H9 (cell line): Measurements from ENCODE around the gene P2RY4. TPM values are rescaled to one million over a fixed set of nuclear protein-coding genes. Genes with fewer than 3 reads are reported as not detected.
"Not testable (repeated sequence)": the region's sequence is repeated elsewhere in the genome, so short reads cannot be mapped to it uniquely, and the experiment has no call there.

Experiments
- DNase-seq: peaks from one replicate; pipeline ENCODE4 v3.0.0-alpha.2; 2017
- H2AFZ ChIP-seq: one replicate; pipeline ENCODE4 v1.6.1; 2013; ENCODE audit warnings: mild to moderate bottlenecking, low read length, control low read depth, moderate library complexity
- H2AK5ac ChIP-seq: 2 replicates; pipeline ENCODE4 v1.6.1; 2013; ENCODE audit warnings: low read length, control low read depth, mixed read lengths; ENCODE audit not compliant: insufficient read length
- H2BK120ac ChIP-seq: one replicate; pipeline ENCODE4 v1.6.1; 2013; ENCODE audit warnings: low read depth, mild to moderate bottlenecking, low read length, control low read depth, inconsistent platforms; ENCODE audit not compliant: poor library complexity, severe bottlenecking
- H2BK12ac ChIP-seq: 2 replicates; pipeline ENCODE4 v1.6.1; 2013; ENCODE audit warnings: low read length, control low read depth, mixed read lengths, low read depth; ENCODE audit not compliant: insufficient read length
- H2BK15ac ChIP-seq: 2 replicates; pipeline ENCODE4 v1.6.1; 2013; ENCODE audit warnings: low read depth, low read length, control low read depth
- H2BK20ac ChIP-seq: one replicate; pipeline ENCODE4 v1.6.1; 2013; ENCODE audit warnings: low read depth, mild to moderate bottlenecking, low read length, control low read depth, inconsistent platforms; ENCODE audit not compliant: poor library complexity, severe bottlenecking
- H2BK5ac ChIP-seq: 2 replicates; pipeline ENCODE4 v1.6.1; 2013; ENCODE audit warnings: low read length, control low read depth, mixed read lengths; ENCODE audit not compliant: insufficient read length
- H3K14ac ChIP-seq: 2 replicates; pipeline ENCODE4 v1.6.1; 2013; ENCODE audit warnings: low read length, control low read depth; ENCODE audit not compliant: insufficient read depth
- H3K18ac ChIP-seq: 2 replicates; pipeline ENCODE4 v1.6.1; 2013; ENCODE audit warnings: low read depth, mild to moderate bottlenecking, mixed read lengths, low read length, control low read depth; ENCODE audit not compliant: insufficient read length
- H3K23ac ChIP-seq: 2 replicates; pipeline ENCODE4 v1.6.1; 2013; ENCODE audit warnings: low read length, control low read depth, mixed read lengths, low read depth; ENCODE audit not compliant: insufficient read length
- H3K23me2 ChIP-seq: 2 replicates; pipeline ENCODE4 v1.6.1; 2013; ENCODE audit warnings: low read depth, mild to moderate bottlenecking, mixed read lengths, low read length, control low read depth; ENCODE audit not compliant: insufficient read length, poor library complexity, severe bottlenecking
- H3K27ac ChIP-seq: 2 replicates; pipeline ENCODE4 v1.5.1; 2013; ENCODE audit warnings: low read length, control low read depth, mixed read lengths, low read depth; ENCODE audit not compliant: insufficient read length
- H3K27me3 ChIP-seq: 2 replicates; pipeline ENCODE4 v1.6.1; 2013; ENCODE audit warnings: low read length, control low read depth, inconsistent platforms; ENCODE audit not compliant: insufficient read depth
- H3K4ac ChIP-seq: 2 replicates; pipeline ENCODE4 v1.6.1; 2013; ENCODE audit warnings: low read depth, mild to moderate bottlenecking, control low read depth, inconsistent platforms, low read length, moderate library complexity
- H3K4me1 ChIP-seq: 2 replicates; pipeline ENCODE4 v1.6.1; 2013; ENCODE audit warnings: low read length, control low read depth, inconsistent platforms; ENCODE audit not compliant: insufficient read depth
- H3K4me2 ChIP-seq: 2 replicates; pipeline ENCODE4 v1.6.1; 2013; ENCODE audit warnings: low read length, control low read depth, mixed read lengths; ENCODE audit not compliant: insufficient read length, insufficient read depth
- H3K56ac ChIP-seq: 2 replicates; pipeline ENCODE4 v1.6.1; 2013; ENCODE audit warnings: low read depth, mild to moderate bottlenecking, mixed read lengths, low read length, control low read depth; ENCODE audit not compliant: insufficient read length
- H3K79me1 ChIP-seq: 2 replicates; pipeline ENCODE4 v1.6.1; 2013; ENCODE audit warnings: low read depth, mild to moderate bottlenecking, moderate library complexity, low read length, control low read depth, inconsistent platforms; ENCODE audit not compliant: insufficient read depth, poor library complexity, severe bottlenecking
- H3K79me2 ChIP-seq: 2 replicates; pipeline ENCODE4 v1.6.1; 2013; ENCODE audit warnings: low read length, control low read depth, inconsistent platforms; ENCODE audit not compliant: insufficient read depth
- H3K9ac ChIP-seq: 2 replicates; pipeline ENCODE4 v1.6.1; 2013; ENCODE audit warnings: low read length, control low read depth, mixed read lengths; ENCODE audit not compliant: insufficient read length; ENCODE audit errors: extremely low read depth
- H3K9me3 ChIP-seq: one replicate; pipeline ENCODE4 v1.6.1; 2013; ENCODE audit warnings: low read depth, low read length, inconsistent platforms; ENCODE audit not compliant: control insufficient read depth
- H3T11ph ChIP-seq: one replicate; pipeline ENCODE4 v1.6.1; 2013; ENCODE audit warnings: mild to moderate bottlenecking, low read length, control low read depth, inconsistent platforms
- H4K20me1 ChIP-seq: one replicate; pipeline ENCODE4 v1.6.1; 2013; ENCODE audit not compliant: control insufficient read depth, insufficient read length, insufficient read depth
- H4K5ac ChIP-seq: 2 replicates; pipeline ENCODE4 v1.6.1; 2013; ENCODE audit warnings: low read depth, mild to moderate bottlenecking, mixed read lengths, low read length, control low read depth; ENCODE audit not compliant: insufficient read length
- H4K8ac ChIP-seq: replicated peaks from 2 replicates; pipeline ENCODE4 v1.6.1; 2013; ENCODE audit warnings: low read length, control low read depth, mixed read lengths, low read depth; ENCODE audit not compliant: insufficient read length
- H4K91ac ChIP-seq: 2 replicates; pipeline ENCODE4 v1.6.1; 2013; ENCODE audit warnings: low read depth, mild to moderate bottlenecking, moderate library complexity, mixed read lengths, low read length, control low read depth; ENCODE audit not compliant: insufficient read length
- H3K27ac Mint-ChIP-seq, 3 experiments: 2 replicates in 2 of 3; 3 replicates in 1 of 3; pipeline ENCODE4 v1.8.0; 2020 to 2021; ENCODE audit warnings: mixed read lengths in 3 of 3, mild to moderate bottlenecking in 1 of 3, moderate library complexity in 1 of 3
- H3K27me3 Mint-ChIP-seq: 2 replicates; pipeline ENCODE4 v1.8.0; 2021; ENCODE audit warnings: low read depth, mild to moderate bottlenecking, moderate library complexity, mixed read lengths
- H3K36me3 Mint-ChIP-seq, 3 experiments: 2 replicates in 2 of 3; 3 replicates in 1 of 3; pipeline ENCODE4 v1.8.0; 2020 to 2021; ENCODE audit warnings: low read depth in 3 of 3, mixed read lengths in 3 of 3; ENCODE audit not compliant: insufficient read depth in 1 of 3
- H3K4me1 Mint-ChIP-seq, 2 experiments: 2 replicates each; pipeline ENCODE4 v1.8.0; 2020; ENCODE audit warnings: mixed read lengths in 2 of 2
- H3K4me3 Mint-ChIP-seq, 2 experiments: 2 replicates in 1 of 2; 3 replicates in 1 of 2; pipeline ENCODE4 v1.8.0; 2020 to 2021; ENCODE audit warnings: mild to moderate bottlenecking in 2 of 2, mixed read lengths in 2 of 2, moderate library complexity in 1 of 2
- H3K9me3 Mint-ChIP-seq, 2 experiments: 2 replicates in 1 of 2; 3 replicates in 1 of 2; pipeline ENCODE4 v1.8.0; 2020; ENCODE audit warnings: mild to moderate bottlenecking in 2 of 2, mixed read lengths in 2 of 2, moderate library complexity in 1 of 2
- CTCF ChIP-seq: fragments of 200-600 bp; sonication (generic); conservative IDR thresholded peaks from 3 replicates; pipeline ENCODE4 v1.8.0; 2021; ENCODE audit warnings: antibody characterized with exemption, mild to moderate bottlenecking
- WGBS: extraction: QIAGEN DNeasy Blood & Tissue Kit; methylation state at CpG from one replicate; pipeline ENCODE4 v1.1.7; 2013; ENCODE audit warnings: missing lambda C conversion rate, low lambda C conversion rate, mixed read lengths; ENCODE audit not compliant: insufficient read length; ENCODE audit errors: extremely low coverage; 5-methylcytosine and 5-hydroxymethylcytosine counted together
- total RNA-seq: library from RNA; stranded (reverse); gene quantifications from 2 replicates; pipeline ENCODE4 v1.2.1, GENCODE V29; 2021

P2RY4 gene
- total RNA-seq, 1 experiment from 2014 or later: not detected

- no peak overlapping the region for H3K27ac Mint-ChIP-seq
- H3K4me3 Mint-ChIP-seq: no peak overlapping the region
- Histone ChIP-seq H3K27me3 (no peaks in the 10 kb centered on the region), H2BK5ac (no peak overlapping the region), H2BK20ac (no peak overlapping the region), H4K91ac (no peak overlapping the region), H3K9me3 (peaks cover 3% of the 10 kb centered on the region), H4K5ac (no peak overlapping the region), H2BK120ac (no peak overlapping the region), H3K23ac (no peak overlapping the region), H3K4me2 (no peak overlapping the region), H3K14ac (no peak overlapping the region), H2BK12ac (no peak overlapping the region), H2BK15ac (no peak overlapping the region), H3K4ac (no peak overlapping the region), H2AK5ac (no peak overlapping the region), H2AFZ (no peak overlapping the region), H3K79me2 (no peaks in the 10 kb centered on the region), H4K20me1 (no peaks in the 10 kb centered on the region), H3K23me2 (no peaks in the 10 kb centered on the region), H3K9ac (no peak overlapping the region), H3K27ac (no peak overlapping the region), H3T11ph (no peak overlapping the region), H3K18ac (no peak overlapping the region), H4K8ac (no peak overlapping the region), H3K79me1 (no peaks in the 10 kb centered on the region), H3K4me1 (no peaks in the 10 kb centered on the region), H3K56ac (no peak overlapping the region)
- H3K36me3 Mint-ChIP-seq: peaks cover 0 to 2% (median 0%) of the 10 kb centered on the region in 3 experiments; a peak in 2 of 7 replicates
- no peaks in the 10 kb centered on the region for H3K27me3 Mint-ChIP-seq
- peaks cover 49 to 61% of the 10 kb centered on the region in 2 experiments for H3K9me3 Mint-ChIP-seq
- no peak for TF ChIP-seq CTCF
- H3K4me1 Mint-ChIP-seq: peaks cover 17% of the 10 kb centered on the region in 2 experiments
- WGBS: no CpG with 5 or more reads among the region's 6 CpGs
- DNase-seq: no peak
These were observed 15.1 kb downstream of the P2RY4 start for GRCh38 chrX:70244881-70245280.

DNA sequence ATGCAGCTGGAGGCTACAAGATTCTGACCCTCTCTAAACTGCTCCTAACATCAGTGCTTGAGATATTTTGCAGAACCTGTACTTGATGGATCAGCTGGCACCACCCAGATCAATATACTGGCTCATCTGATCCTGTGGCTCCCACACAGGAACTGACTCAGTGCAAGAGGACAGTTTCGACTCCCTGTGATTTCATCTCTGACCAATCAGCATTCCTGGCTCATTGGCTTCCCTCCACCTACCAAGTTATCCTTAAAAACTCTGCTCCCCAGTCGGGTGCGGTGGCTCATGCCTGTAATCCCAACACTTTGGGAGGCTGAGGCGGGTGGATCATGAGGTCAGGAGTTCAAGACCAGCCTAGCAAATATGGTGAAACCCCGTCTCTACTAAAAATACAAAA is 16.4 kb downstream of the P2RY4 start:
- H3K4me2 ChIP-seq, H3K27ac Mint-ChIP-seq, H3K23ac ChIP-seq: not testable (repeated sequence)

More for the DNA sequence above, 16.4 kb downstream of the P2RY4 start:
- H4K5ac ChIP-seq, H3K14ac ChIP-seq, H3K27me3 Mint-ChIP-seq, H3K56ac ChIP-seq, H3K9ac ChIP-seq, H4K8ac ChIP-seq, H3K18ac ChIP-seq, DNase-seq, H3K4me3 Mint-ChIP-seq, H2BK120ac ChIP-seq, H2BK12ac ChIP-seq, H3K4me1 ChIP-seq, H3K4ac ChIP-seq, H3K9me3 ChIP-seq, H3K27ac ChIP-seq, H3K36me3 Mint-ChIP-seq, H2AK5ac ChIP-seq, H4K20me1 ChIP-seq, H4K91ac ChIP-seq, H3K79me2 ChIP-seq, H3K79me1 ChIP-seq, H3K27me3 ChIP-seq, H2BK15ac ChIP-seq, H2AFZ ChIP-seq, H2BK5ac ChIP-seq, H3K23me2 ChIP-seq, H2BK20ac ChIP-seq, H3T11ph ChIP-seq: not testable (repeated sequence)
- H3K4me1 Mint-ChIP-seq: peaks cover 17% of the 10 kb centered on the region in 2 experiments
- peaks cover 52 to 68% of the 10 kb centered on the region in 2 experiments for H3K9me3 Mint-ChIP-seq
- no CpG with 5 or more reads among the region's 5 CpGs for WGBS
